Testis (tissue), 3 donors: Measurements from ENCODE around the gene CCDC97. TPM values are rescaled to one million over a fixed set of nuclear protein-coding genes. Genes with fewer than 3 reads are reported as not detected.

Experiments used
- DNase-seq: peaks from one replicate; pipeline ENCODE4 v3.0.0-alpha.2; 2019
- H3K27ac ChIP-seq, 2 donors: fragments of 200-600 bp; sonication (generic); one replicate each; pipeline ENCODE4 v1.5.1; 2019
- H3K27me3 ChIP-seq: fragments of 200-600 bp; sonication (generic); one replicate; pipeline ENCODE4 v1.5.1; 2019
- H3K36me3 ChIP-seq: fragments of 200-600 bp; sonication (generic); one replicate; pipeline ENCODE4 v1.5.1; 2017; ENCODE audit warnings: low read depth; ENCODE audit errors: missing control alignments
- H3K4me1 ChIP-seq: fragments of 200-600 bp; sonication (generic); one replicate; pipeline ENCODE4 v1.5.1; 2019
- H3K4me3 ChIP-seq, 2 donors: fragments of 200-600 bp; sonication (generic); one replicate each; pipeline ENCODE4 v1.5.1; 2017 to 2019
- H3K9me3 ChIP-seq: fragments of 200-600 bp; sonication (generic); one replicate; pipeline ENCODE4 v1.5.1; 2017
- POLR2A ChIP-seq: fragments of 450-650 bp; IDR thresholded peaks from one replicate; pipeline ENCODE4 v1.6.1; 2017; ENCODE audit warnings: antibody characterized with exemption, mild to moderate bottlenecking, moderate library complexity
- WGBS, 2 donors: methylation state at CpG; one replicate each; pipeline ENCODE4 v1.1.5; 2018; 5-methylcytosine and 5-hydroxymethylcytosine counted together
- intact Hi-C: fragments of 100-400 bp; cut with DNase I; formaldehyde crosslinking; loops from one replicate; pipeline ENCODE4 v1.15.1; 2023; ENCODE audit warnings: low total_unique reads
- polyA plus RNA-seq: library from polyadenylated mRNA; stranded (reverse); fragments of 350-450 nt; fragmentation: Illumina TruSeq; extraction: RNeasy Lipid Tissue Mini Kit (QIAGEN cat#74804); gene quantifications from one replicate; pipeline ENCODE4 v1.2.3, GENCODE V29; 2014; ENCODE audit warnings: low read depth, low replicate concordance; ENCODE audit not compliant: insufficient read depth
- total RNA-seq, 2 donors: library from RNA; depleted of rRNA; stranded (reverse); fragments of >200 nt; gene quantifications; one replicate each; pipeline ENCODE4 v1.2.3, GENCODE V29; 2016
- TF ChIP-seq, protein P1 (sequence below), 3 experiments: fragments of 450-650 bp in 2 of 3; fragments of 200-600 bp in 1 of 3; sonication (generic) in 1 of 3; IDR thresholded peaks; one replicate each; pipeline ENCODE4 v1.5.1; 2016 to 2019; ENCODE audit warnings: antibody characterized with exemption in 3 of 3, mild to moderate bottlenecking in 2 of 3, moderate library complexity in 1 of 3

CCDC97 gene
- total and polyA plus RNA-seq, 3 donors from 2014 or later = 36.2 to 57.8 (median 40.2) TPM

DNA sequence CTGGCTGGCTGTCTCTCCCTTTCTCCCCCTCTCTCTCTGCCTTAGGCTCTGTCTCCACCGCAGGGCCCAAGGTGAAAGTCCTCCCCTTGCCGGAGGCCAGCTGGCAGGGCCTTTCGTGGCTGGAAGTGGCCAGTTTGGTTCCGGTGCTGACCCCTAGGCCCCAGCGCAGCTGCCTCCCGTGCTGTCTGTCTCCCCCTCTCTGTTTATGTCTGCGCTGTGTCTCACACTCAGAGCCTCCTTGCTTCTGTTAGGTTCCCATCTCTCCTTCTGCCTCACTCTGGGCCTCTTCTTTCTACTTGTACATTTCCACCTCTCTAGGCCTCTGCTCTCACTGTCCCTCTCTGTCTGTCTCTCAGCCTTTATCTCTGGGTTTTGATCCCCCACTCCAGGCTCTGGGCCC lies 13.1 kb downstream of the CCDC97 start:
- Histone ChIP-seq H3K4me3 (no peak overlapping the region), H3K36me3 (no peaks in the 10 kb centered on the region), H3K9me3 (no peaks in the 10 kb centered on the region), H3K27ac (peak overlapping the region; percentile 84 to 88), H3K27me3 (no peaks in the 10 kb centered on the region), H3K4me1 (peaks cover 57% of the 10 kb centered on the region)
- DNase-seq = peak; percentile 56
- WGBS, 2 donors = 25 to 30% methylated on average over 7 of the region's 7 CpGs
- intact Hi-C loops = no loop called here
- no peak for TF ChIP-seq POLR2A
- TF ChIP-seq, protein P1, sequence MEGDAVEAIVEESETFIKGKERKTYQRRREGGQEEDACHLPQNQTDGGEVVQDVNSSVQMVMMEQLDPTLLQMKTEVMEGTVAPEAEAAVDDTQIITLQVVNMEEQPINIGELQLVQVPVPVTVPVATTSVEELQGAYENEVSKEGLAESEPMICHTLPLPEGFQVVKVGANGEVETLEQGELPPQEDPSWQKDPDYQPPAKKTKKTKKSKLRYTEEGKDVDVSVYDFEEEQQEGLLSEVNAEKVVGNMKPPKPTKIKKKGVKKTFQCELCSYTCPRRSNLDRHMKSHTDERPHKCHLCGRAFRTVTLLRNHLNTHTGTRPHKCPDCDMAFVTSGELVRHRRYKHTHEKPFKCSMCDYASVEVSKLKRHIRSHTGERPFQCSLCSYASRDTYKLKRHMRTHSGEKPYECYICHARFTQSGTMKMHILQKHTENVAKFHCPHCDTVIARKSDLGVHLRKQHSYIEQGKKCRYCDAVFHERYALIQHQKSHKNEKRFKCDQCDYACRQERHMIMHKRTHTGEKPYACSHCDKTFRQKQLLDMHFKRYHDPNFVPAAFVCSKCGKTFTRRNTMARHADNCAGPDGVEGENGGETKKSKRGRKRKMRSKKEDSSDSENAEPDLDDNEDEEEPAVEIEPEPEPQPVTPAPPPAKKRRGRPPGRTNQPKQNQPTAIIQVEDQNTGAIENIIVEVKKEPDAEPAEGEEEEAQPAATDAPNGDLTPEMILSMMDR (IDR thresholded peaks at IDR 0.05) = no peak

DNA sequence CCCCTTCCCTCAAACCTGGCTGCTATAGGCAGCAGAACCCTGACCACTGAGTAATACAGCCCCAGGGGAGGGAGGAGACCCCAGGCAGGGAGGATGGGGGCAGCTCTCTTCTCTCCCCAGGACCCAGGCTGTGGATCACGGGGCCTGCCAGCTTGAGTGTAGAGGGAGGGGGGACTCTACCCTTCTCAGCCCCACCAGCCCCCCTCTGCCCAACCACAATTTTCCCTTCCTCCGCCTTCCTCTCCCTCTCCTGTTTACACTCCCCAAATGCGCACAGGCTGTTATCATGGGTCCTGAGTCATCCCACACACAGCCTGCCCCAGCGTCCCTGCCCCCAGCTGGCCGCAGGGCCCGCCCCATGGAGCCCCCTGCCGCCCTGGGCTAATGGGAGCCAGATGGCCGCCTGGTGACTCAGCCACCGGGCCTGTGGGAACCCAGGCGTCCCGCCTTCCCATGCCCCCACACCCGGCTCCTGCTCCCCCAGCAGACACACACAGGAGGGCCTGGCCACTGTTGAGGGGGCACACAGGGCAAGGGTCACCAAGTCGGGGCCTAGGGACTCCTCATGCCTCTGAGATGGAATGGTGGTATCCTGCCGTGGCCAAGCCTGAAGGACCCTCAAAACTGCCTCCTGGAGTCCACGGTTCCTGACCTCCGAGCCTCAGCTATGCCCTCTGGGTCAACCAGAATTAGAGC lies 13.6 kb downstream of the CCDC97 start:
- peak; percentile 73 for DNase-seq
- TF ChIP-seq, protein P1 (IDR thresholded peaks at IDR 0.05) = no peak
- no peak for TF ChIP-seq POLR2A
- H3K9me3 ChIP-seq = no peaks in the 10 kb centered on the region
- WGBS, 2 donors = 28 to 34% methylated on average over 7 to 16 of the region's 16 CpGs
- no peaks in the 10 kb centered on the region for H3K27me3 ChIP-seq
- H3K4me1 ChIP-seq = peaks cover 57% of the 10 kb centered on the region
- intact Hi-C loops = no loop called here
- H3K4me3 ChIP-seq = no peak overlapping the region
- H3K36me3 ChIP-seq = no peaks in the 10 kb centered on the region
- H3K27ac ChIP-seq = peak overlapping the region; percentile 84 to 88

DNA sequence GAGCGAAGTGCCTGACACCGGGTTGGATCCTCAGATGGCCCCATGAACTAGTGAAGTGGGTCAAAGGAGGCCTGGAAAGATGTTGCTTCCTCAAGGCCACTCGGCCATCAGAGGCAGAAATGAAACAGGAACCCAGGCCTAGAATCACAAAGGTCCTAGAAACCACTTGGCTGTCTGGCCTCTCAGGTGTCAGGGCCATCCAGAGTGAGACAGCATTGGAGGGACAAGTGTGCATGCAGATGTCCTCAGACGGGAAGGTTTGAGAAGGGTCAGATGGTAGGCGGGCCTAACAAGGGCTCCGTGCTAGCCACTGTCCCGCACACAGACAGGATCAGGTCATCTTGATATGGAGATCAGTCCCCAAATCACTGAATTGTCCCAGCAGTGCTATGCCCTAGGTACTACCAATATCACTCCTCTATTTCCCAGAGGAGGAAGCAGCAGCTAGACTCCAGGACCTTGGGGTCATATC lies 14.3 kb downstream of the CCDC97 start:
- intact Hi-C loops = no loop called here
- TF ChIP-seq POLR2A = no peak
- TF ChIP-seq, protein P1 (IDR thresholded peaks at IDR 0.05) = no peak
- H3K9me3 ChIP-seq = no peaks in the 10 kb centered on the region
- 57 to 68% methylated on average over 7 of the region's 7 CpGs for WGBS, 2 donors
- no peak for DNase-seq
- H3K27ac ChIP-seq = peak overlapping the region; percentile 84 to 88
- peaks cover 57% of the 10 kb centered on the region for H3K4me1 ChIP-seq
- H3K27me3 ChIP-seq = no peaks in the 10 kb centered on the region
- H3K4me3 ChIP-seq = no peak overlapping the region
- H3K36me3 ChIP-seq = no peaks in the 10 kb centered on the region

DNA sequence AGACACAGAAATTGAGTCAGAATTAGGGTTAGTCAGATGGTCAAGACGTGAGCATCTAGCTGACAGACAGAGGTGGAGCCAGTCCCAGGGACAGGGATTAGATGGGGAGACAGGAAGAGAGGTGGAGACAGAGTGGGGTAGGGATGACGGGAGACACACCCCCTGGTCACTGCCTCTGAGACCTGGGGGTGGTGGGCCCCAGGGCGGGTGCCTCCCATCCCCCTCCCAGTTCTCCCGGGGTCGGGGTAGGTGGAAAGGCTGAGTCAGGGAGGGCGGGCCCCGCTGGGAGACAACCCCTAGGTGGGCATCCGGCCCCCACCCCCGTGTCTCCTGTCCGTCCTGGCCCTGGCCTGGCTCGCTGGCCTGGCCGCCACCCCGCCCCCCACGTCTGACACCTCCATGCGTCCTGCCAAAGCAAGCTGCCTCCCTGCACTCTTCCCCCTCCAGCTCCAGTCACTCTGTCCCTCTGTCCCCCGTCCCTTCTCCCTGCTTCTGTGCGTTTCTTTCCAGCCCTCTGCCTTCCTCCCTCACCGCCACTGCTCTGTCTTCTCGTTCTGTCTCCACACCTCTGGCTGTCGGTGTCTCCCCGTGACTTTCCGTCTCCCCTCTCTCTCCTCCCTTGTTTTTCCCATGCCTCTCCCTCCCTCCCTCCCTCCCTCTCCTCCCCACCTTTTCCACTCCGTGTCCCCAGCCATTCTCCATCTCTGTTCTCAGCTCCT lies 15.1 kb downstream of the CCDC97 start:
- Histone ChIP-seq H3K4me1 (peaks cover 52% of the 10 kb centered on the region), H3K36me3 (no peaks in the 10 kb centered on the region), H3K9me3 (no peaks in the 10 kb centered on the region), H3K4me3 (no peak overlapping the region), H3K27me3 (no peaks in the 10 kb centered on the region), H3K27ac (peak overlapping the region; percentile 84 to 88)
- intact Hi-C loops = no loop called here
- no peak for DNase-seq
- TF ChIP-seq, protein P1 (IDR thresholded peaks at IDR 0.05) = no peak
- TF ChIP-seq POLR2A = no peak
- 33 to 35% methylated on average over 19 to 23 of the region's 23 CpGs for WGBS, 2 donors
